CD4-positive, alpha-beta T cell treated with Interleukin-17A for 4 hours (primary cell): ENCODE measurements around the gene NLRX1.
"Not testable (repeated sequence)": the region's sequence is repeated elsewhere in the genome, so short reads cannot be mapped to it uniquely, and the experiment has no call there.

Experiments used
- DNase-seq: peaks from one replicate; pipeline ENCODE4 v3.0.0-alpha.2; 2020; ENCODE audit warnings: mixed read lengths

The NLRX1 gene, protein sequence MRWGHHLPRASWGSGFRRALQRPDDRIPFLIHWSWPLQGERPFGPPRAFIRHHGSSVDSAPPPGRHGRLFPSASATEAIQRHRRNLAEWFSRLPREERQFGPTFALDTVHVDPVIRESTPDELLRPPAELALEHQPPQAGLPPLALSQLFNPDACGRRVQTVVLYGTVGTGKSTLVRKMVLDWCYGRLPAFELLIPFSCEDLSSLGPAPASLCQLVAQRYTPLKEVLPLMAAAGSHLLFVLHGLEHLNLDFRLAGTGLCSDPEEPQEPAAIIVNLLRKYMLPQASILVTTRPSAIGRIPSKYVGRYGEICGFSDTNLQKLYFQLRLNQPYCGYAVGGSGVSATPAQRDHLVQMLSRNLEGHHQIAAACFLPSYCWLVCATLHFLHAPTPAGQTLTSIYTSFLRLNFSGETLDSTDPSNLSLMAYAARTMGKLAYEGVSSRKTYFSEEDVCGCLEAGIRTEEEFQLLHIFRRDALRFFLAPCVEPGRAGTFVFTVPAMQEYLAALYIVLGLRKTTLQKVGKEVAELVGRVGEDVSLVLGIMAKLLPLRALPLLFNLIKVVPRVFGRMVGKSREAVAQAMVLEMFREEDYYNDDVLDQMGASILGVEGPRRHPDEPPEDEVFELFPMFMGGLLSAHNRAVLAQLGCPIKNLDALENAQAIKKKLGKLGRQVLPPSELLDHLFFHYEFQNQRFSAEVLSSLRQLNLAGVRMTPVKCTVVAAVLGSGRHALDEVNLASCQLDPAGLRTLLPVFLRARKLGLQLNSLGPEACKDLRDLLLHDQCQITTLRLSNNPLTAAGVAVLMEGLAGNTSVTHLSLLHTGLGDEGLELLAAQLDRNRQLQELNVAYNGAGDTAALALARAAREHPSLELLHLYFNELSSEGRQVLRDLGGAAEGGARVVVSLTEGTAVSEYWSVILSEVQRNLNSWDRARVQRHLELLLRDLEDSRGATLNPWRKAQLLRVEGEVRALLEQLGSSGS

DNA sequence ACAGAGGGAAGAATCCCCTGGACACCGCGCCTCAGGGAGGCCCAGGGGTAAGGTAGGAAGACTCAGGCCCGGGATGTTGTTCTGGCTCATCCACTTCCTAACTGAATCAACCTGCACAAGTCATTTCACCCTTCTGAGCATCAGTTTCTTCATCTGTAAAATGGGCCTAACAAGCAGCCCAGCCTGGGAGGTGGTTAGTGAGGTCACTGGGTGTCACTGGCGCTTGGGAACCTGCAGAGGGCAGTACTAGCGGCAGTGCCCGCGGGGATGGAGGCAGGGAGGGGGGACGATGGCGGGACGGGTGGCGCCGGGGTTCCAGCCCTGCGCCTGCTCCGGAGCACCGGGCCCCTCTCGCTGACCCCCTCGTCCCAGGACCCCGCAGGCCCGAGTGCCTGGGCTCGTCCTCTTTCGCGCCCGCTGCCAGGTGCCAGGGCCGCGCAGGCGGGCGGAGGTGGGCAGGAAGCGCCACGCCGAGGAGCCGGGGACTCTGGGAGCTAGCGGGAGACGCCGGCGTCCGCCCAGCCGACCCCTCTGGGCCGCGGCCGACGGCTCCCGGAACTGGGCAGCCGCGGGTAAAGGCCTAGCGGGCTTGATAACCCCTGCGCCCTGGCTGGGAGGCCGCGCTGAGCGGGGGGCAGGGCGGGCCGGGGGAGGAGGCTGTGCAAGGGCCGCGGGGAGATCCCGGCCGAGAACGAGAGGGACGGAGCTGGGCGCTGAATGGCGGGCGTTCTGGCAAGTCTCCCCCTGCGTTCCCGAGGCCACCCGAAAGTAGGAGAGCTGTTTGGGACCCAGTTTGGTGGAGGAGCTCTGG, at the start of gene NLRX1:
Gene NLRX1, plus strand, starts transcription at position 255 of the 811 bp plus-strand sequence. CDS start 2,679 bp downstream, outside the sequence.
- peak; percentile 87 for DNase-seq

DNA sequence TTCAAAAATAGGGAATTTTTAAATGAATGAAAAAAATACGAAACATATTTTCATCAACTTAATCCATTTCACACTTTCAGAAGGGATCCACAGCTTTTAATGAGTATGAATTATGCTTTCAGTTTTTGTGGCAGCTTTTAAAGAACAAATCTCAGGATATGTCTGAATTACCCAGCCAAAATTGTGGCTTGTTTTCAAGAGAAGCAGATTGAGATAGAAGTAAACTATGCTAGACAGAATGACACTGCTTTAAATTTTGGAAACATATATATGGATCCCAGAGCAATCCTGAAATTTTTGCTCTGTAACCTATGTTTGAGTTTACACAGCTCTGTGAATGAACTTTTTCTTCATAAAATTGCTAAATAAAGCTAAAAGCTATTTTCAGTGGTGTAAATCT, 49.6 kb upstream of the NLRX1 start:
- DNase-seq: no peak

DNA sequence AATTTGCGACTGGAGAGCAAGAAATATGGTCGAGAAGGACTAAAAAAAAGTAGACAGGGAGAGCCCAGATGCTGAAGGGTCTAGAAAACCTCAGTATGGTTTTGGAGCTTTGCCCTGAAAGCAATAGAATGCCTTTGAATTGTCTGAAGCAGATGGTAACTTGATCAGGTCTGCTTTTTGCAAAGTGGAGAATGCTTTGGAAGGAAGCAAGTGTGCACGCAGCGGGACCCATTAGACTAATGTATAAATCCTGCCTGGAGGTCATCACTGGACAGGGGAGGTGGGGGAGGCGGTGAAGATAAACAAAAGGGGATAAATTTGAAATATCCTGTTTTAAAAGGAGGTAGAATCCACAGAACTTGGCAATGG, 47.9 kb upstream of the NLRX1 start:
- no peak for DNase-seq

DNA sequence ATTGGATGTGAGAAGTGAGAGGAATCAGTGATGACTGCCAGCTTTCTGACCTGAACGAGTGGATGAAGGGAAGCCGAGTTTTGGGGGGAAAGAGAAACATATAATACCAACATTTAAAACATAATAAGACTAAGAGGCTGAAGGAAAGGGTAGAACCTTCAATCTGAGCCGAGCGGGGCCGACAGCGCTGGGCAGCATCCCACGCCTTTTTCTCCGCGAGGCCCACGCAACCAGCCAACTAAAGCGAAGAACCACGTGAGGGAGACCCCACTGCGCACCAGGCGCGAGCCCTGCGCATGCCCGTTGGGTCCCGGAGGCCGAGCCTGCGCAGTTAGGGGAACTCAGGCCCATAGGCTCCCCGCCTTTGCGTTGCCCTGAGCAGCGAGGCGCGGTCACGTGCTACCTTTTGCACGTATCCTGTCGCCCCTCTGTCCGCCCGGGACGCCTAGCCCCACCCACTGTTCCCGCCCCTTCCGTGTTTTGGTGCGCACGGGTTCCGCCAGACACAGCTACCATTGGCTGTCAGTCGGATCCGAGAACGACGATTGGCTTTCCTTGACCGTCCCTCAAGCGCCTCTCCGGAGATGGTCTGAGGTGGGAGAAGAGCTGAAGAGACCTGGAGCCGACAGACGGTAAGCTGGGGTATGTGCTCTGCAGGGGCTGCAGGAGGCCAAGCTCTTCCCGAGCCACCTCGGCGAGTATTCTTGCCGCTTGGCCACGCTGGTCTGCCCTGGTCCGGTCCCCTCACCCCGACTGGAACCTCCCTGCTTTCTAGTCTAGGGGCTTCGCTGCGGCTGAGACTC, 47.3 kb upstream of the NLRX1 start, which contains the start of gene HINFP:
Gene HINFP, plus strand, starts transcription at position 573 of the 803 bp plus-strand sequence. CDS start 5,365 bp downstream, outside the sequence.
- DNase-seq: peak; percentile 100

DNA sequence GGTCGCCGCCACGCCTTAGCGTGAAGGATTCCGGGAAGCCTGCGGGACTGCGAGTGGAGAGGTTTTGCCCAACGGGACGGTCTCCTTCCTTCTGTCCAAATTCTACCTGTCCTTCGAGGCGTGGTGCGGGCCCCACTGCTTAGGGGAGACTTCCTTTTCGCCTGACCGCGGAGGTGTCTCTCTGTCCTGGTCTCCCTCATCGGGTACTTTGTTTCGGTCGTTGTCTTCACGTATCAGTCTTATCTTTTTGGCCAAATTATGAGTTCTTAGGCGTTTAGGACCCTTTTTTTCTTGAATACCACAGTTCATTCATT, 46.8 kb upstream of the NLRX1 start:
- no peak for DNase-seq

DNA sequence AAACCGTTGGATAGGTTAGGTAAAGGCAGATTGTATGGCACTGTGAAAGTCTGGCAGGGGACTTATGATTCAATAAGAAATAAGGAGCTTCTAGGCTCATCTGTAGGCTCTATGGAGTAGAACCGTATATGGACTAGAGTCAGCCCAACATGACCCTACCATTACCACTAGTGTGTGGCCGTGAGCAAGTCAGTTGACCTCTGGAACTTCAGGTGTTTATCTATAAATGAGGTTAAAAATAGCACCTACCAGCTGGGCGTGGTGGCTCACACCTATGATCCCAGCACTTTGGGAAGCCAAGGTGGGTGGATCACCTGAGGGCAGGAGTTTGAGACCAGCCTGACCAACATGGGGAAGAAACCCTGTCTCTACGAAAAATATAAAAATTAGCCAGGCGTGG, 42.7 kb upstream of the NLRX1 start:
- DNase-seq: no peak

DNA sequence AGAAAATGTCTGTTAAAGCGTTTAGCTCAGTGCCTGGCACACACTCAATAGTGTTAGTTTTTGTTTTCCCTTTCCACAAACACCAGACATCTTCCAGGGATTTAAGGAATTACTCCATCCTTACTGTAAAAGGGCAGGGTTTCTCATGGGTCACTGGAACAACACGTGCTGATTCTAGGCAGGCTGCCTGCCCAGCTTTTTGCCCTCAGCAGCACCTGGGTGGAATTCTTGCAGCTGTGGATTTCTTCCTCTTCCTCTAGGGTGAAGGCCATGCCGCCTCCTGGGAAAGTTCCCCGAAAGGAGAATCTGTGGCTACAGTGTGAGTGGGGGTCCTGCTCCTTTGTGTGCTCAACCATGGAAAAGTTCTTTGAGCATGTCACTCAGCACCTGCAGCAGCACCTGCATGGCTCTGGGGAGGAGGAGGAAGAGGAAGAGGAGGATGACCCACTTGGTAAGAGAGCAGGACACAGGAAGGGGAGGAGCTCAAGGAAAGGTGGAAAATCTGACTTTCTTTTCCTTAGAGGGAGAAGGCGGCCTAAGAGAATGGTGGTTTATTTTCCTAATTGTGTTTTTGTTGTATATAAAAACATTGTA, 41.8 kb upstream of the NLRX1 start:
- no peak for DNase-seq

DNA sequence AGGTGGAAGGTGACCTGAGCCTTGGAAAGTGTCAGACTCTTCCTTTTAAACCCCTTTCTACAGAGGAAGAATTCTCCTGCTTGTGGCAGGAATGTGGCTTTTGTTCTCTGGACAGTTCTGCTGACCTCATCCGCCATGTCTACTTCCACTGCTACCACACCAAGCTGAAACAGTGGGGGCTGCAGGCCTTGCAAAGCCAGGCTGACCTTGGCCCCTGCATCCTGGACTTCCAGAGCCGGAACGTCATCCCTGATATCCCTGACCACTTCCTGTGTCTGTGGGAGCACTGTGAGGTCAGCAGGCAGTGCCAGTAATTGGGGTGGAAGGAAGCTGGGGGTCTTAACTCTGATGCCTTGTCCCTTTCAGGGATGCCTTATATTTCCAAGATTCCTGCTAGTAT, 37.9 kb upstream of the NLRX1 start:
- DNase-seq: no peak

DNA sequence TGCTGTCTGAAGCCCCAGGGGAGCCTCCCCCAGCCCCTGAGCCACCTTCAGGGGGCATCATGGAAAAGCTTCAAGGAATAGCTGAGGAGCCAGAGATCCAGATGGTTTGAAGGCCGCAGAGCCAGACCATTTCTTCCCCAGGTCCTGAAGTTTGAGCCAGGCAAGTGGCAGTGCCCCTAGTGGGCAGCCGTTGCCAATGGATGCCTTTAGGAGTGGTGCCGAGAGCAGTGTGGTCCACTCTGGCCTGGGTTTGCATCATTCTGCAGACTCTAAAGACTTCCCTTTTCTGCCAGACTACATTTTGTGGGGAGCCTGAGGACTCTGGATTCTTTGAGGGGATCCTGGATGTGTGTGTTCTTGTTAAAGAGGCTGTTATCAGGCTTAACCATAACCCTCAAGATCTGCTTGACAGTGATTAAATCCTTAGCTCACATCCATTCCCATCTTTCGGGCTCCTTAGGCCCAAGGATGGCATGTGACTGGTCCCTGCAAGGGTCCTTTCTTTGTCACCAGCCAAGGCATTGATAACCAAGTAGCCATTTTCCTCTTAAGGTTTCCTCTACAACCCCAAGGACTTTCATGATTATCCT, 34.0 kb upstream of the NLRX1 start:
- DNase-seq: peak; percentile 17

DNA sequence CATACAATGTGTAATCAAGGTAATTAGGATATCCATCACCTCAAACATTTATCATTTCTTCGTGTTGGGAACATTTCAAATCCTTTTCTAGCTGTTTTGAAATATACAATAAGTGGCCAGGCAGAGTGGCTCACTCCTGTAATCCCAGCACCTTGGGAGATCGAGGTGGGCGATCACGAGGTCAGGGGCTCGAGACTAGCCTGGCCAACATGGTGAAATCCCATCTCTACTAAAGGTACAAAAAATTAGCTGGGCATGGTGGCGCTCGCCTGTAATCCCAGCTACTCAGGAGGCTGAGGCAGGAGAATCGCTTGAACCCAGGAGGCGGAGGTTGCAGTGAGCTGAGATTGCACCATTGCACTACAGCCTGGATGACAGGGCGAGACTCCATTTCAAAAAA, 29.2 kb upstream of the NLRX1 start:
- not testable (repeated sequence) for DNase-seq

DNA sequence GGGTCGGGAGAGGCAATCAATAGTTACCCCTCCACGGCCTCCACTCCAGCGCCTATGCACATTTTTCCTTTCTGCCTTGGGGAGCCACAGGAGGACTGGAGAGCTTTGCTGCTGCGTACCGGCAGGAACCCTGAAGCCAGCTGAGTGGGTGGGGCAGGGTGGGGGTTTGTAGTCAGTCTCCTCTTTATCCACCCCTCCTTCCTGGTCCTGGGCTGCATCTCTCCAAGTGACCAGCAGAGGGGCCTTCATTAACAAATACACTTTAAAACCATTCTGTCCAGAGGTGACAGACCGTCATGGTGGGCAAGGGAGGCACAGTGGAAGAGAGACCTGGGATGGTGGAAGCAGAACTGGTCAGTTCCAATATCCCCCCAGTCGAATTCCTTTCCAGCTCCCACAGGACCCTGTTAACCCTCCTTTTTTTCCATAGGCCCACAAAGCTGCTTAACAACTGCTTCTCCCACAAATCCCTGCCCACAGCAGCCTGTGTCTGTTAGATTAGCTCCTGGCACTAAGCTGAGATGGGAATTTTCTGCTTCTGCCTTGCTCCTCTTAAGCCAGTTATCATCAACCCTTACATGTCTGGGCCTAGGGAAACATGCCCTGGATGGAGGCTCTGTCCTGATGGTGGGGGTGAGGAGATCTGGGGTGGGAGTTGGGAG, 23.6 kb upstream of the NLRX1 start:
- DNase-seq: peak; percentile 20

DNA sequence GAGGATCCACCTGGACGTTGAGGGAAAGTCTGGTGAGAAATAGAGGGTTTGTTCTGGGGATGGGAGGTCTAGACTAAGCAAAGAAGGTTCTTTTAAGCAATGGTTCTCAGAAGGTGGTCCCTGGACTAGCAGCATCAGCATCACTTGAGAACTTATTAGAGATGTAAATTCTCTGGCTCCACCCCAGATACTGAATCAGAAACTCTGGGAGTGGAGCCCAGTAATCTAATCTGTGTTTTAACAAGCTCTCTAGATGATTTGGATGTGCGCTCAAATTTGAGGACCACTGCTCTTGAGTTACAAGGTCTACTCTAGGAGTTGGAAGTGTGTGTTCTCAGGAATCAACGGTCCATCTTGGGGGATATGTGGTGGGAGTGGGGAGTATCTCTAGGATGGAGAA, 23.0 kb upstream of the NLRX1 start:
- DNase-seq: no peak

DNA sequence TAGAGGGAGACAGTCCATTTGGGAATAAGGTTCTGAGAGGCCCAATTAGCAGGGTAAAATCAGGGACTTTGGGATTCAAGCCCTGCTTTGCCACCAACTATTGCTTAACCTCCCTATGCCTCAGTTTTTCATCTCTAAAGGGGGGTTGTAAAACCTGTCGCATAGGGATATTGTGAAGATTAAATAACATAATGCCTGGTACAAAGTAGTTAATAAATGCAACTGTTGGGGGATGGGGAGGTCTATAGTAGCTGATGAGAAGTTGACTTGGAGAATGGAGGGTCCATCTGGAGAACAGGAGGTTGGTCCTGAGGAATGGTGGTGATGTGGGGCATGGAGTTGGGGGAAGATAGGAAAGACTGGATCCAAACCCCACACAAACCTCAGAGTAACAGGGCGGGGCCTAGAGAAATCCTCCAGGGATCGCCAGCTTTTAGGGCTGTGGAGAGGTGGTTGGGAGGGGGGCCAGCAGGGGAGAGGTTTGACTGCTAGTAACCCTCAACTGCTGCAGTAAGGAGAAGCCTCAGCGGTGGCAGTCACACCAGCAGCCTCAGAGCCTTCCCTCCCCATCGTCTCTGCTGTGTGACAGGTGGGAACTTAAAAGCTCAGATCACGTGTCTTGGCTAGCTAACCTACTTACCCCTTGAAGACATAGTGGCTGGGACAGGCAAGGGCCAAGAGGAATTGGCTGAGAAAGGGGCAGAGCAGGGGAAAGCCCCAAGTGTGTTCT, 20.8 kb upstream of the NLRX1 start:
- no peak for DNase-seq

DNA sequence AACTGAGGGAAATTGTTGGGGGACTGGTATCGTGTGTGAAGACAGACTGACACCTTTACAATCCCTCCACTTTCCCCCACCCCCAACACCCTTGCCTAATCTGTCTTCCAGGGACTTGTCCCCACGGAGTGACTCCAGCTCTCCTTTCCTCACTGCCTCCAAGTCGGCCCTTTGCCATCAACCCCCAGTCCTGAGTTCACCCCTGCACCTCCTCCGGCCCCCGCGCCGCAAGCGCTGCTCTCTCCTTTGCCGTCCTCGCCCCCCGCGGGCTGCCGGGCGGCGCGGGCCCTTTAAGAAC, 19.9 kb upstream of the NLRX1 start:
- DNase-seq: no peak

DNA sequence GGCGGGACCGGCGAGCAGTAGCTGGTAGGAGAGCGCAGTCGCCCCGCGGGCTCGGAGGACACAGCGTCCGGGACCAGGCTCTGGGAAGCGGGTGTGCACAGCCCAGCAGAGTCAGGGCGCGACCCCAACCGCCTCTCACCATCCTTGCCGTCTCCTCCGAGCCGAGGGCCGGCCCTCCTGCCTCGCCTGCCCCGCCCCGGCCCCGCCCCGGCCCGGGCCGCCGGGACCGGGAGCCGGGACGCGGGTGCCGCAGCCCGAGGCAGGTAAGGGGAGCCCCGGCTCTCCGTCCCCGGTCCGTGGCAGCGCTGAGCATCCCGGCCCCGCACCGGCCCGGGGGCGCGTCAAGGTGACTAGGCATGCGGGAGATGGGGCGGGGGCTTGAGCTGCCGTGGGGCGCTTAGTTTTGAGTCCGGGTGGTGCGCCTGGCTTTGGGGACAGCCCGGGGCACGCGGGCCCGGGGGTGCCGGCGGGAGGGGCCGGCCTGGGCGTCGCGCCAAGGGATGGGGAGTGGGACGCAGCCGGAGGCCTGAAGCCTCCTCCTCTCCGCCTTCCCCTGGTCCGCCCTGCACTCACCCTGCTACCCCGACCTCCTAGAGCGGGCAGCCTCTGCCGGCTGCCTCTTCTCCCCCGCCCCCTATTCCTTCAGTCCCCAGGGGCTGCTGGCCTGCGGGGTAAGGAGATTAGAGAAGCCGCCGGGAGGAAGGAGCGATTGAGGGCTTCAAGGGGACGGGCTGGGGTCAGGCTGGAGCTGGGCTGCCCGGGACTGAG, 19.3 kb upstream of the NLRX1 start, which contains the start of gene ABCG4:
Gene ABCG4, plus strand, starts transcription at position 35 of the 768 bp plus-strand sequence. CDS start 914 bp downstream, outside the sequence.
- peak; percentile 51 for DNase-seq

DNA sequence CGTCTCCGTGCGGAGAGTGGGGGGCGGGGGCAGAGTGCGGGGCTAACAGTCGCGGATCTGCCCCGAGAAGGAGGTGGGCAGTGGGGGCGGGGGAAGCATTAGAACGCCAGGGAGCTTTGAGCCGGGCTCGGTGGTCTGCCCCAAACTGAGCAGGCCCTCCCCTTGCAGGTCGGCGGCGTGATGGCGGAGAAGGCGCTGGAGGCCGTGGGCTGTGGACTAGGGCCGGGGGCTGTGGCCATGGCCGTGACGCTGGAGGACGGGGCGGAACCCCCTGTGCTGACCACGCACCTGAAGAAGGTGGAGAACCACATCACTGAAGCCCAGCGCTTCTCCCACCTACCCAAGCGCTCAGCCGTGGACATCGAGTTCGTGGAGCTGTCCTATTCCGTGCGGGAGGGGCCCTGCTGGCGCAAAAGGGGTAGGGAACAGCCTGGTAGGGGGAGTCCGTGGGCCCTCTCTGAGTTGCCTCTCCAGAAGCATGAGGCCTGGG, 18.7 kb upstream of the NLRX1 start:
- no peak for DNase-seq

DNA sequence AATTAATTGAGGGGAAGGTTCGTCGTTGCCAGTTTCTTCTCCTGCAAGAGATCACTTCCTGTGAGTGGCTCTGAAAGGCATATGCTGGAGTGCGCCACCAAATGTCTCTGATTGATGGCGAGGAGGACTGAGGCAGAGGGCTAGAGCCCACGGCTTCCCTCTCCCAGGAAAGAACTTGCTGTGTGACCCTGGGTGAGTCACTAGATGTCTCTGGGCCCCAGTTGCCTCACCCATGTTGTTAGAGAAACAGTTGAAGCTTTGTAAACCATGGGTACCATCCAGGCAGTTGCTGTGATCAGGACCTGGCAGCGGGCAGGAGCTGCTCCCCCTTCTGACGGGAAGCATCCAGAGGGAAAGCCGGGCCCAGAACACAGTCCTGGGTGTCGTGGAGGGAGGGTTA, 16.5 kb upstream of the NLRX1 start:
- DNase-seq: no peak

DNA sequence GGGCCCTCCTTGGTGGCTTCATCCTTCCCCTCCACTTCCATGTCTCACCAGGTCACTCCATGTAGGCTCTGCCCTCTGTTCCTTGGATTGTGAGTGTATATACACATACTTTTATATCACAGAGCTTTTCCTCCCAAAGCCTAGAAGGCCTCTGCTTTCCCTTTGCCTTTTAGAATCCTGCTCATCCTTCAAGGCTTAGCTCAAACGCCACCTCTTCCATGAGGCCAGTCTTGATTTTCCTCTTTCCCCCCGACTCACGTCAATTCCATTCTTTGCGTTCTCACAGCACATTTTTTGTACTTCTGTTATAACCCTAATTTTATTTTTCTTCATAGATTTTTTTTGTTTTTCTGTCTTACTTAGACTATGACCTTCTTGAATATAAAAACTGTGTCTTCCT, 15.9 kb upstream of the NLRX1 start:
- no peak for DNase-seq
